GM12891 (cell line): Measurements from ENCODE around the gene BCL2L14.

ENCODE experiments used
- PAX5 ChIP-seq: IDR thresholded peaks from 2 replicates; pipeline ENCODE4 v1.6.1; 2011; ENCODE audit warnings: low read length, moderate library complexity, mild to moderate bottlenecking; ENCODE audit not compliant: insufficient read depth, severe bottlenecking
- POLR2A ChIP-seq: IDR thresholded peaks from 2 replicates; pipeline ENCODE4 v1.6.1; 2011; ENCODE audit warnings: low read depth, low read length, control low read depth
- POLR2AphosphoS5 ChIP-seq: IDR thresholded peaks from 2 replicates; pipeline ENCODE4 v1.6.1; 2011; ENCODE audit warnings: low read depth, low read length, control low read depth
- SPI1 ChIP-seq: IDR thresholded peaks from 2 replicates; pipeline ENCODE4 v1.6.1; 2011; ENCODE audit warnings: low read depth, low read length, control low read depth
- TAF1 ChIP-seq: IDR thresholded peaks from 2 replicates; pipeline ENCODE4 v1.6.1; 2011; ENCODE audit warnings: low read depth, low read length, control low read depth

GRCh38 chr12:12029653-12030052 is 41.1 kb upstream of the BCL2L14 start:
- TF ChIP-seq SPI1 (no peak), POLR2A (no peak), POLR2AphosphoS5 (no peak), TAF1 (no peak), PAX5 (no peak)
